H1 (cell line): Measurements from ENCODE around the gene LHX5.

ENCODE experiments used
- EP300 ChIP-seq, 2 experiments: IDR thresholded peaks; 1 replicate in 1 of 2; 2 replicates in 1 of 2; pipeline ENCODE4 v1.6.1; 2011 to 2012; ENCODE audit warnings: low read depth in 2 of 2, low read length in 2 of 2, mild to moderate bottlenecking in 2 of 2, borderline replicate concordance in 1 of 2, inconsistent platforms in 1 of 2, moderate library complexity in 1 of 2
- POLR2A ChIP-seq, 2 experiments: IDR thresholded peaks; 1 replicate in 1 of 2; 2 replicates in 1 of 2; pipeline ENCODE4 v1.6.1; 2011; ENCODE audit warnings: low read depth in 2 of 2, low read length in 2 of 2, mild to moderate bottlenecking in 2 of 2; ENCODE audit errors: control extremely low read depth in 1 of 2
- RBBP5 ChIP-seq: IDR thresholded peaks from 2 replicates; pipeline ENCODE4 v1.7.1; 2012; ENCODE audit warnings: low read depth, mild to moderate bottlenecking, inconsistent platforms, low read length, moderate library complexity, borderline replicate concordance
- SIX5 ChIP-seq: IDR thresholded peaks from 2 replicates; pipeline ENCODE4 v1.6.1; 2011; ENCODE audit warnings: mild to moderate bottlenecking, low read depth, low read length
- TF ChIP-seq, protein P1 (sequence below), 3 experiments: IDR thresholded peaks; 1 replicate in 2 of 3; 2 replicates in 1 of 3; pipeline versions ENCODE4 v1.5.1 to v1.6.1; 2011; ENCODE audit warnings: low read length in 3 of 3, mild to moderate bottlenecking in 3 of 3, inconsistent platforms in 2 of 3, low read depth in 1 of 3, moderate library complexity in 1 of 3; ENCODE audit not compliant: insufficient read depth in 1 of 3; ENCODE audit errors: control extremely low read depth in 1 of 3
- TF ChIP-seq, protein P2 (sequence below): IDR thresholded peaks from 2 replicates; pipeline ENCODE4 v1.6.1; 2012; ENCODE audit warnings: inconsistent platforms

DNA sequence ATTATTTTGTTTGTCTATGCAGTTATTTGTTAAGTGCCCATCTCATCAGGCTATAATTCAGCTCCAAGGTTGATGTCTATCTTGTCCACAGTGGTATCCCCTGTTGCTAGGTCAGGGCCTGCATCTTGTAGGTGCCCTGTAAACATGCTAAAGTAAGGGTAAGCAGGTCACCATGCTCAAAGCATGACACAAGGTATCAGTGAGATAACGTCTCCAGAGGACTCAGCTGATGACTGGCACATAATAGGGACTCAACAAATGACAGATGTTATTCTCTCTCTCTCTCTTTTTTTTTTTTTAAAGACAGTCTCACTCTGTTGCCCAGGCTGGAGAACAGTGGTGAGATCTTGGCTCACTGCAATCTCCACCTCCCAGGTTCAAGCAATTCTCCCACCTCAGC is 47.2 kb downstream of the LHX5 start:
- TF ChIP-seq RBBP5 = no peak
- no peak for TF ChIP-seq POLR2A (IDR thresholded peaks at IDR 0.05; ENCODE audit: control extremely low read depth in 1 of 2, low read depth in 2 of 2, low read length in 2 of 2)
- no peak for TF ChIP-seq EP300 (IDR thresholded peaks at IDR 0.05; ENCODE audit: borderline replicate concordance in 1 of 2, low read depth in 2 of 2, low read length in 2 of 2)
- no peak for TF ChIP-seq SIX5
- TF ChIP-seq, protein P1, sequence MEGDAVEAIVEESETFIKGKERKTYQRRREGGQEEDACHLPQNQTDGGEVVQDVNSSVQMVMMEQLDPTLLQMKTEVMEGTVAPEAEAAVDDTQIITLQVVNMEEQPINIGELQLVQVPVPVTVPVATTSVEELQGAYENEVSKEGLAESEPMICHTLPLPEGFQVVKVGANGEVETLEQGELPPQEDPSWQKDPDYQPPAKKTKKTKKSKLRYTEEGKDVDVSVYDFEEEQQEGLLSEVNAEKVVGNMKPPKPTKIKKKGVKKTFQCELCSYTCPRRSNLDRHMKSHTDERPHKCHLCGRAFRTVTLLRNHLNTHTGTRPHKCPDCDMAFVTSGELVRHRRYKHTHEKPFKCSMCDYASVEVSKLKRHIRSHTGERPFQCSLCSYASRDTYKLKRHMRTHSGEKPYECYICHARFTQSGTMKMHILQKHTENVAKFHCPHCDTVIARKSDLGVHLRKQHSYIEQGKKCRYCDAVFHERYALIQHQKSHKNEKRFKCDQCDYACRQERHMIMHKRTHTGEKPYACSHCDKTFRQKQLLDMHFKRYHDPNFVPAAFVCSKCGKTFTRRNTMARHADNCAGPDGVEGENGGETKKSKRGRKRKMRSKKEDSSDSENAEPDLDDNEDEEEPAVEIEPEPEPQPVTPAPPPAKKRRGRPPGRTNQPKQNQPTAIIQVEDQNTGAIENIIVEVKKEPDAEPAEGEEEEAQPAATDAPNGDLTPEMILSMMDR (IDR thresholded peaks at IDR 0.05; ENCODE audit: control extremely low read depth in 1 of 3, insufficient read depth in 1 of 3, low read depth in 1 of 3, low read length in 3 of 3) = no peak
- TF ChIP-seq, protein P2, sequence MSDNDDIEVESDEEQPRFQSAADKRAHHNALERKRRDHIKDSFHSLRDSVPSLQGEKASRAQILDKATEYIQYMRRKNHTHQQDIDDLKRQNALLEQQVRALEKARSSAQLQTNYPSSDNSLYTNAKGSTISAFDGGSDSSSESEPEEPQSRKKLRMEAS = no peak
